Choroid plexus epithelial cell (primary cell): Measurements from ENCODE around the gene DNAH5.

ENCODE experiments used
- DNase-seq: peaks from one replicate; pipeline ENCODE4 v3.0.0-alpha.2; 2010; ENCODE audit warnings: low read depth
- H3K4me3 ChIP-seq: 2 replicates; pipeline ENCODE4 v1.5.1; 2011; ENCODE audit warnings: low read depth, mild to moderate bottlenecking, control low read depth, low read length, moderate library complexity
- TF ChIP-seq, protein P1 (sequence below): conservative IDR thresholded peaks from 2 replicates; pipeline ENCODE4 v1.5.1; 2011; ENCODE audit warnings: low read depth, mild to moderate bottlenecking, control low read depth, inconsistent platforms, low read length, moderate library complexity

Gene DNAH5

DNA sequence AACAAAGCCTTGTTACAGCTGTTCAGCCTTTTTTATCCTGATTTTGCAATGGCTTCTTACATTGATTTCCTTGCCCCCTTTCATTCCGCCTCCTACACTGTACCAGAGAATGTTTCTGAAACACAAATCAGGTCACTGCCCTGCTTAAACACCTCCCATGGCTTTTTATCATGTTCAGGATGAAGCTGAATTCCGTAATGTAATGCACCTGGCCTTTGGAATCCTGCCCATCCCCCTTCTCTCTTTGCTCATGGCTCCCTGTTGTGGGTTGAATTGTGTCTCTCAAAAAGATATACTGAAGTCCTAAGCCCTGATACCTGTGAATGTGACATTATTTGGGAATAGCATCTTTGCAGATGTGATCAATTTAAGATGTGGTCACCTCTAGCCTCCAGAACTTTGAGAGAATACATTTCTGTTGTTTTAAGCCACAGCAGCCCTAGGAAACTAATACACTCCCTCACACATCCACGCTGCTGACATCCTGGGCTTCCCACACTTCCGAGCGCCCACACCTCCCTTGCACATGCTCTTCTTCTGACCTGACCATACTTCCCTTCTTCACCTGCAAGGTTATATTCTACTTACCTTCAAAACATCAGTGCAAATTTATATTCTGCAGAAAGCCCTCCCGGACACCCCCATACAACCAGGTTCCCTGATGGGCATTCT lies 101.2 kb downstream of the DNAH5 start:
- TF ChIP-seq, protein P1, sequence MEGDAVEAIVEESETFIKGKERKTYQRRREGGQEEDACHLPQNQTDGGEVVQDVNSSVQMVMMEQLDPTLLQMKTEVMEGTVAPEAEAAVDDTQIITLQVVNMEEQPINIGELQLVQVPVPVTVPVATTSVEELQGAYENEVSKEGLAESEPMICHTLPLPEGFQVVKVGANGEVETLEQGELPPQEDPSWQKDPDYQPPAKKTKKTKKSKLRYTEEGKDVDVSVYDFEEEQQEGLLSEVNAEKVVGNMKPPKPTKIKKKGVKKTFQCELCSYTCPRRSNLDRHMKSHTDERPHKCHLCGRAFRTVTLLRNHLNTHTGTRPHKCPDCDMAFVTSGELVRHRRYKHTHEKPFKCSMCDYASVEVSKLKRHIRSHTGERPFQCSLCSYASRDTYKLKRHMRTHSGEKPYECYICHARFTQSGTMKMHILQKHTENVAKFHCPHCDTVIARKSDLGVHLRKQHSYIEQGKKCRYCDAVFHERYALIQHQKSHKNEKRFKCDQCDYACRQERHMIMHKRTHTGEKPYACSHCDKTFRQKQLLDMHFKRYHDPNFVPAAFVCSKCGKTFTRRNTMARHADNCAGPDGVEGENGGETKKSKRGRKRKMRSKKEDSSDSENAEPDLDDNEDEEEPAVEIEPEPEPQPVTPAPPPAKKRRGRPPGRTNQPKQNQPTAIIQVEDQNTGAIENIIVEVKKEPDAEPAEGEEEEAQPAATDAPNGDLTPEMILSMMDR: no peak
- H3K4me3 ChIP-seq: no peak overlapping the region
- DNase-seq: no peak

DNA sequence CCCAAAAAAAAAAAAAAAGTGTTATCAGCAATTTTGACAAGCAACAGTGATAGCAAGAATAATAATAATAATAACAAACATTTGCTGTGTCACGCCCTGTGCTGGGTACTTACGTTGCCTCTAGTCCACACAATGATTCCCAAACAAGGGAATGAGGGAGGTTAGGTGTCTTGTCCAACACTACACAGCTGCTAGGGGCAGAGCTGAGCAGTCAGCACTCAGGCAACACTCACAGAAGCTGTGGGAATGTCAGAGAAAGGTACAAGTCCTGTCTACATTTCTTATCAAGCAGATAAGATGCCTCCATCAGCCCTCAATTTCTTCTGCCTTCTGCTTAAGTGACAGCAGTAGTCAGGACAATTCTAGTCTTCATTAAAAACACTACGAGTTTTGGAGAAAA lies 111.0 kb downstream of the DNAH5 start:
- no peak for DNase-seq
- TF ChIP-seq, protein P1: no peak
- no peak overlapping the region for H3K4me3 ChIP-seq

DNA sequence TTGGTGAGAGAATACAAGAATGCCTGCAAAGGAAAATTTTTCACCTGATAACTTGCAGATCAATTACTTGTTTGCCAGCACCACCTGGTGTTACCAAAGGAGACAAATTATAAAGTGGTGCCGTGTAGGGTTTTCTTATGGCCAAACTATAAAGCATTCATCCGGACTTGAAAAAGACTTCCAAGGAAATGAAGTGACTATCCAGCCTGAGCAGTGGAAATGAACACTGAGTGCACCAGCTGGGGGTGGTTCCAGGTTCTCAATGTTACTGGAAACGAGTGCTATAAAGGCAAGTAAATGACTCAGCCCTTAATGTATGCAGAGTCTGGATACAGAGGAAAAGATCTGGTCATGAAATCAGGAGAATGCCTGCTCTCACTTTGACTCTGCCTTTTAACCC lies 113.1 kb downstream of the DNAH5 start:
- no peak overlapping the region for H3K4me3 ChIP-seq
- peak; percentile 2 for DNase-seq
- TF ChIP-seq, protein P1: no peak

DNA sequence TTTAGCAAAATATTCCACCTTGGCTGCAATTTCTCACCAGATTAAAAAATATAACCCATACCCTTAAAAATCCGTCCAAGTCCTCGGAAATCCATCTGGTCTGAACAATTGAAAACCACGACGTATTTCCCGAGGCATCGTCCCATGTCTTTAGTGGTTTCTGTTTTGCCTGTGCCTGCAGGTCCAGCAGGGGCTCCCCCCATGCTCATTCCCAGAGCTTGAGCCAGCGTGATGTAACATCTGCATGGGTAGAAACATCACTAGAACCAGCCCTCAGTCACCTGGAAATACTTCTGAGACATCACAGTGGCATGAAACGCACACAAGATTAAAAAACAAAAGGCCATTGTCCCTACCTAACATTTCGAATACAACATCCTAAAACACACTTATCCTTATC lies 114.0 kb downstream of the DNAH5 start:
- DNase-seq: no peak
- TF ChIP-seq, protein P1: no peak

DNA sequence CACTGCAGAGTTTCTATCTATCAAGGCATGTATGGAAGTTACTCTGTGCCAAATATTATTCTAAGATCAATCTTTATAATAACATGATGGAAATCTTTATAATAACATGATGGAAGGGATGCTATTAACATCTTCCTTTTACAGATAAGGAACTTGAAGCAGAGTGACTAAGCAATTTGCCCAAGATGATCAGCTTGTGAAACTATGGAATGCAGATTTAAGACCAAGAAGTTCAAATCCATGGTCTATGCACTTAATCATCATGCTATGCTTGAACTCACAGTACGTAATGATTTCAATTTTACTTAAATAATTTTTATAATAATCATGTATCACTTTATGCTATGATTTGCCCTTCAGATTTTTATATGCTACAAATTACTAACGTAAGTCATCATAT lies 123.1 kb downstream of the DNAH5 start:
- DNase-seq: no peak
- no peak overlapping the region for H3K4me3 ChIP-seq
- TF ChIP-seq, protein P1: no peak

More for the DNA sequence above, 114.0 kb downstream of the DNAH5 start:
- no peak overlapping the region for H3K4me3 ChIP-seq

DNA sequence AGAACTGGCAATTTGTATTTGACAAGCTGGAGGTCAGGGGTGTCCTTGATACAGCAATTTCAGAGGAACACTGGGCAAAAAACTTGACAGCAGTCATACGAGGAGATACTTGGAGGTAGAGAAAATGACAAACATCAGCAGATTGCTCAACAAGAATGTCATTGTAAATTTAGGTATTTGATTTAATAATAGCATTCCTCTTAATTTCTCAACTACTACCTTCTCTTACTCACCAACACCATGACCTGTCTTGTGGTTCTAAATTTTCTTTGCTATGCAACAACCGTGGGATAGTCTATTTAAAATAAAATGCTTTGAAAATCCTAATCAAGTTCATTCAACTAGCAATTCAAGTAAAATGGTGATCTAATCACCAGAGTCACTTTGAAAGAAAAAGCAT lies 128.4 kb downstream of the DNAH5 start:
- no peak for DNase-seq
- H3K4me3 ChIP-seq: no peak overlapping the region

More for the DNA sequence above, 128.4 kb downstream of the DNAH5 start:
- TF ChIP-seq, protein P1: no peak
